Measurements from ENCODE around the gene FGGY. TPM values are rescaled to one million over a fixed set of nuclear protein-coding genes. Genes with fewer than 3 reads are reported as not detected.
"Not testable (repeated sequence)": the region's sequence is repeated elsewhere in the genome, so short reads cannot be mapped to it uniquely, and the experiment has no call there.

The FGGY gene
- total RNA-seq, 1 experiment from 2014 or later = 4.7 TPM

- Histone ChIP-seq H3K79me2 (ENCODE audit: low read length) (no peaks in the 10 kb centered on the region), H3K27me3 (ENCODE audit: low read length) (no peaks in the 10 kb centered on the region), H3K4me3 (ENCODE audit: low read length) (no peak overlapping the region), H3K27ac (ENCODE audit: low read length) (no peak overlapping the region), H3K4me1 (ENCODE audit: low read length) (no peaks in the 10 kb centered on the region), H3K36me3 (ENCODE audit: insufficient read depth, low read length) (no peaks in the 10 kb centered on the region), H4K20me1 (ENCODE audit: insufficient read depth, low read depth, low read length) (no peaks in the 10 kb centered on the region), H2AFZ (ENCODE audit: low read length) (no peak overlapping the region), H3K9me3 (ENCODE audit: low read length) (no peaks in the 10 kb centered on the region; the same call in 1 of the 2 replicates), H3K9ac (ENCODE audit: low read length) (no peak overlapping the region), H3K4me2 (ENCODE audit: low read depth, low read length, poor library complexity, severe bottlenecking) (no peak overlapping the region), H3K9me2 (replicated peaks; ENCODE audit: insufficient read depth, low read length) (no peaks in the 10 kb centered on the region)
- DNase-seq = no peak
Measured at GRCh38 chr1:59532102-59532501, 235.2 kb downstream of the FGGY start.

GRCh38 chr1:59538476-59538875 lies 241.6 kb downstream of the FGGY start:
- H3K4me1 ChIP-seq (ENCODE audit: low read length); H3K9me3 ChIP-seq (ENCODE audit: low read length); H3K27me3 ChIP-seq (ENCODE audit: low read length); H3K27ac ChIP-seq (ENCODE audit: low read length); H3K36me3 ChIP-seq (ENCODE audit: insufficient read depth, low read length); H3K9ac ChIP-seq (ENCODE audit: low read length); H3K4me3 ChIP-seq (ENCODE audit: low read length); H3K4me2 ChIP-seq (ENCODE audit: low read depth, low read length, poor library complexity, severe bottlenecking); H3K79me2 ChIP-seq (ENCODE audit: low read length); H3K9me2 ChIP-seq (replicated peaks; ENCODE audit: insufficient read depth, low read length); H2AFZ ChIP-seq (ENCODE audit: low read length); H4K20me1 ChIP-seq (ENCODE audit: insufficient read depth, low read depth, low read length); DNase-seq: not testable (repeated sequence)

DNA sequence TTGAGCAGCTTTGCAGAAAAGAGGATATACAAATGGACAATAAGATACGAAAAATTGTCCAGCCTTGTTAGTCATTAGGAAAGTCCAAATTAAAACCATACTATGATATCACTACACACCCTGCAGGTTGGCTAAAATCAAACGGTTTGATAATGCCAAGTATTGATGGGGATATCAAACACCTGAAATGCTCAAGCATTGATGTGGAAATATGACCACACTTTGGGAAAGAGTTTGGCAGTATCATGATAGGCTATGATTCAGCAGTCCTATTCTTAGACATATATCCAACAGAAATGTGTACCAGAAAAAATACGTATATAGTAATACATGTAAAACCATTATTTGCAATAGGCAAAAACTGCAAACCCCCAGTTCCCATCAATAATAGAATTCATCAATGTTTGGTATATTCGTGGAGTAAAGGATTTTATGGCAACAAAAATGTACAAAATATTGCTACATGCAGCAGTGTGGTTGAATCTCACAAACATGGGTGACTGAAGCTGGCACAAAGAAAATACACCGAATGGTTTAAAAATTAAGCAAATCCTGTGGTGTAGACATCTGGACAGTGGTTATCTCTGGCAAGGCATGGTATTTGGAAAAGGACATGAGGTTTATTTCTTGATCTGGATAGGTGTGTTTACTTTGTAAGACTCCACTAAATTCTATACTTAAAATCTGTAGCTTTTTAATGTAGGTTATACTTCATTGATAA lies 243.2 kb downstream of the FGGY start:
- Histone ChIP-seq H3K79me2 (ENCODE audit: low read length) (no peaks in the 10 kb centered on the region), H3K4me3 (ENCODE audit: low read length) (no peak overlapping the region), H3K27me3 (ENCODE audit: low read length) (no peaks in the 10 kb centered on the region), H3K9me3 (ENCODE audit: low read length) (no peaks in the 10 kb centered on the region), H3K9me2 (replicated peaks; ENCODE audit: insufficient read depth, low read length) (no peaks in the 10 kb centered on the region), H3K27ac (ENCODE audit: low read length) (no peak overlapping the region), H2AFZ (ENCODE audit: low read length) (no peak overlapping the region), H3K4me1 (ENCODE audit: low read length) (no peaks in the 10 kb centered on the region), H3K9ac (ENCODE audit: low read length) (no peak overlapping the region), H3K4me2 (ENCODE audit: low read depth, low read length, poor library complexity, severe bottlenecking) (no peak overlapping the region), H3K36me3 (ENCODE audit: insufficient read depth, low read length) (no peaks in the 10 kb centered on the region), H4K20me1 (ENCODE audit: insufficient read depth, low read depth, low read length) (no peaks in the 10 kb centered on the region)
- no peak for DNase-seq

- H4K20me1 ChIP-seq (ENCODE audit: insufficient read depth, low read depth, low read length) = no peaks in the 10 kb centered on the region
- no peaks in the 10 kb centered on the region for H3K9me3 ChIP-seq (ENCODE audit: low read length)
- H3K27ac ChIP-seq (ENCODE audit: low read length) = no peak overlapping the region
- no peaks in the 10 kb centered on the region for H3K9me2 ChIP-seq (replicated peaks; ENCODE audit: insufficient read depth, low read length)
- no peaks in the 10 kb centered on the region for H3K79me2 ChIP-seq (ENCODE audit: low read length)
- no peak overlapping the region for H3K9ac ChIP-seq (ENCODE audit: low read length)
- DNase-seq = peak; percentile 29
- no peaks in the 10 kb centered on the region for H3K4me1 ChIP-seq (ENCODE audit: low read length)
- no peak overlapping the region for H3K4me3 ChIP-seq (ENCODE audit: low read length)
- H3K27me3 ChIP-seq (ENCODE audit: low read length) = no peaks in the 10 kb centered on the region
- no peaks in the 10 kb centered on the region for H3K36me3 ChIP-seq (ENCODE audit: insufficient read depth, low read length)
- H2AFZ ChIP-seq (ENCODE audit: low read length) = no peak overlapping the region
- no peak overlapping the region for H3K4me2 ChIP-seq (ENCODE audit: low read depth, low read length, poor library complexity, severe bottlenecking)
Measured at GRCh38 chr1:59541161-59541560, 244.3 kb downstream of the FGGY start.

GRCh38 chr1:59541891-59542290 lies 245.0 kb downstream of the FGGY start:
- Histone ChIP-seq H3K9me3 (ENCODE audit: low read length) (no peaks in the 10 kb centered on the region), H3K9ac (ENCODE audit: low read length) (no peak overlapping the region), H3K9me2 (replicated peaks; ENCODE audit: insufficient read depth, low read length) (no peaks in the 10 kb centered on the region), H4K20me1 (ENCODE audit: insufficient read depth, low read depth, low read length) (no peaks in the 10 kb centered on the region), H3K79me2 (ENCODE audit: low read length) (no peaks in the 10 kb centered on the region), H3K4me1 (ENCODE audit: low read length) (no peaks in the 10 kb centered on the region), H2AFZ (ENCODE audit: low read length) (no peak overlapping the region), H3K4me2 (ENCODE audit: low read depth, low read length, poor library complexity, severe bottlenecking) (no peak overlapping the region), H3K36me3 (ENCODE audit: insufficient read depth, low read length) (no peaks in the 10 kb centered on the region), H3K27ac (ENCODE audit: low read length) (no peak overlapping the region), H3K27me3 (ENCODE audit: low read length) (no peaks in the 10 kb centered on the region), H3K4me3 (ENCODE audit: low read length) (no peak overlapping the region)
- peak; percentile 7 for DNase-seq

- Histone ChIP-seq H3K4me3 (ENCODE audit: low read length) (no peak overlapping the region), H3K9me3 (ENCODE audit: low read length) (no peaks in the 10 kb centered on the region), H3K9me2 (replicated peaks; ENCODE audit: insufficient read depth, low read length) (no peaks in the 10 kb centered on the region), H3K9ac (ENCODE audit: low read length) (no peak overlapping the region), H2AFZ (ENCODE audit: low read length) (no peak overlapping the region), H3K4me2 (ENCODE audit: low read depth, low read length, poor library complexity, severe bottlenecking) (no peak overlapping the region), H3K79me2 (ENCODE audit: low read length) (no peaks in the 10 kb centered on the region), H3K36me3 (ENCODE audit: insufficient read depth, low read length) (no peaks in the 10 kb centered on the region), H4K20me1 (ENCODE audit: insufficient read depth, low read depth, low read length) (no peaks in the 10 kb centered on the region), H3K4me1 (ENCODE audit: low read length) (no peaks in the 10 kb centered on the region), H3K27me3 (ENCODE audit: low read length) (no peaks in the 10 kb centered on the region), H3K27ac (ENCODE audit: low read length) (no peak overlapping the region)
- DNase-seq = peak; percentile 23
Measured at GRCh38 chr1:59543211-59543668, 246.3 kb downstream of the FGGY start.

GRCh38 chr1:59544615-59545293 lies 247.9 kb downstream of the FGGY start:
- H3K36me3 ChIP-seq (ENCODE audit: insufficient read depth, low read length) = no peaks in the 10 kb centered on the region
- no peak for DNase-seq
- H3K4me1 ChIP-seq (ENCODE audit: low read length) = no peaks in the 10 kb centered on the region
- no peaks in the 10 kb centered on the region for H3K9me3 ChIP-seq (ENCODE audit: low read length)
- no peaks in the 10 kb centered on the region for H3K27me3 ChIP-seq (ENCODE audit: low read length)
- no peak overlapping the region for H3K4me3 ChIP-seq (ENCODE audit: low read length)
- no peak overlapping the region for H3K4me2 ChIP-seq (ENCODE audit: low read depth, low read length, poor library complexity, severe bottlenecking)
- no peaks in the 10 kb centered on the region for H3K79me2 ChIP-seq (ENCODE audit: low read length)
- no peaks in the 10 kb centered on the region for H4K20me1 ChIP-seq (ENCODE audit: insufficient read depth, low read depth, low read length)
- H3K9me2 ChIP-seq (replicated peaks; ENCODE audit: insufficient read depth, low read length) = no peaks in the 10 kb centered on the region
- H3K27ac ChIP-seq (ENCODE audit: low read length) = no peak overlapping the region
- H3K9ac ChIP-seq (ENCODE audit: low read length) = no peak overlapping the region
- H2AFZ ChIP-seq (ENCODE audit: low read length) = no peak overlapping the region

DNA sequence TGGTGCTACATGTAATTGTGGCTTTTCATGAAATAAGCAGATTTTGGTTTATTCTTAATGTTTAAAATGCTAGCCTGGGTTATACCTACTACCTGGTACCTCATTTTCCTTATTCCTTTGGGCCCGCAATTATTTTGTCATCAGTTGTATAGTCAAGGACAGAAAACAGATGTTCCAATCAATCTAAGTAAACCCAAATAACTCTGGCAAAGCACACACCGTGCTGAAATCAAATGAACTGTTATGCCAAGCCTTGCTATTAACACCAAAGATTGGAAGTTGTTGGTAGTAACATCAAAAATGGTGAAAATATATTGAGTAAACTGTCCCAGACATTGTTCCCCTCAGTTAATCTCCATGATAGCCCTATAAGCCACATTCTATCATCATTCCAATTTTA lies 248.9 kb downstream of the FGGY start:
- H3K79me2 ChIP-seq (ENCODE audit: low read length) = no peaks in the 10 kb centered on the region

More for the DNA sequence above, 248.9 kb downstream of the FGGY start:
- Histone ChIP-seq H3K9ac (ENCODE audit: low read length) (no peak overlapping the region), H4K20me1 (ENCODE audit: insufficient read depth, low read depth, low read length) (no peaks in the 10 kb centered on the region), H3K27ac (ENCODE audit: low read length) (no peak overlapping the region), H3K9me2 (replicated peaks; ENCODE audit: insufficient read depth, low read length) (no peaks in the 10 kb centered on the region), H2AFZ (ENCODE audit: low read length) (no peak overlapping the region), H3K4me1 (ENCODE audit: low read length) (no peaks in the 10 kb centered on the region), H3K4me2 (ENCODE audit: low read depth, low read length, poor library complexity, severe bottlenecking) (no peak overlapping the region), H3K9me3 (ENCODE audit: low read length) (no peaks in the 10 kb centered on the region), H3K36me3 (ENCODE audit: insufficient read depth, low read length) (no peaks in the 10 kb centered on the region), H3K27me3 (ENCODE audit: low read length) (no peaks in the 10 kb centered on the region), H3K4me3 (ENCODE audit: low read length) (no peak overlapping the region)
- no peak for DNase-seq
